Measurements from ENCODE around the gene PYCR2.

The PYCR2 gene

GRCh38 chr1:225876900-225877510, 47.0 kb downstream of the PYCR2 start:
- TF ChIP-seq, protein P1, sequence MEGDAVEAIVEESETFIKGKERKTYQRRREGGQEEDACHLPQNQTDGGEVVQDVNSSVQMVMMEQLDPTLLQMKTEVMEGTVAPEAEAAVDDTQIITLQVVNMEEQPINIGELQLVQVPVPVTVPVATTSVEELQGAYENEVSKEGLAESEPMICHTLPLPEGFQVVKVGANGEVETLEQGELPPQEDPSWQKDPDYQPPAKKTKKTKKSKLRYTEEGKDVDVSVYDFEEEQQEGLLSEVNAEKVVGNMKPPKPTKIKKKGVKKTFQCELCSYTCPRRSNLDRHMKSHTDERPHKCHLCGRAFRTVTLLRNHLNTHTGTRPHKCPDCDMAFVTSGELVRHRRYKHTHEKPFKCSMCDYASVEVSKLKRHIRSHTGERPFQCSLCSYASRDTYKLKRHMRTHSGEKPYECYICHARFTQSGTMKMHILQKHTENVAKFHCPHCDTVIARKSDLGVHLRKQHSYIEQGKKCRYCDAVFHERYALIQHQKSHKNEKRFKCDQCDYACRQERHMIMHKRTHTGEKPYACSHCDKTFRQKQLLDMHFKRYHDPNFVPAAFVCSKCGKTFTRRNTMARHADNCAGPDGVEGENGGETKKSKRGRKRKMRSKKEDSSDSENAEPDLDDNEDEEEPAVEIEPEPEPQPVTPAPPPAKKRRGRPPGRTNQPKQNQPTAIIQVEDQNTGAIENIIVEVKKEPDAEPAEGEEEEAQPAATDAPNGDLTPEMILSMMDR (IDR thresholded peaks at IDR 0.05; ENCODE audit: low read depth, low read length, missing control alignments) = no peak
- H3K4me3 ChIP-seq (replicated peaks; ENCODE audit: low read depth, low read length) = no peak overlapping the region
- no peak for DNase-seq (ENCODE audit: extremely low read depth, low read depth)

DNA sequence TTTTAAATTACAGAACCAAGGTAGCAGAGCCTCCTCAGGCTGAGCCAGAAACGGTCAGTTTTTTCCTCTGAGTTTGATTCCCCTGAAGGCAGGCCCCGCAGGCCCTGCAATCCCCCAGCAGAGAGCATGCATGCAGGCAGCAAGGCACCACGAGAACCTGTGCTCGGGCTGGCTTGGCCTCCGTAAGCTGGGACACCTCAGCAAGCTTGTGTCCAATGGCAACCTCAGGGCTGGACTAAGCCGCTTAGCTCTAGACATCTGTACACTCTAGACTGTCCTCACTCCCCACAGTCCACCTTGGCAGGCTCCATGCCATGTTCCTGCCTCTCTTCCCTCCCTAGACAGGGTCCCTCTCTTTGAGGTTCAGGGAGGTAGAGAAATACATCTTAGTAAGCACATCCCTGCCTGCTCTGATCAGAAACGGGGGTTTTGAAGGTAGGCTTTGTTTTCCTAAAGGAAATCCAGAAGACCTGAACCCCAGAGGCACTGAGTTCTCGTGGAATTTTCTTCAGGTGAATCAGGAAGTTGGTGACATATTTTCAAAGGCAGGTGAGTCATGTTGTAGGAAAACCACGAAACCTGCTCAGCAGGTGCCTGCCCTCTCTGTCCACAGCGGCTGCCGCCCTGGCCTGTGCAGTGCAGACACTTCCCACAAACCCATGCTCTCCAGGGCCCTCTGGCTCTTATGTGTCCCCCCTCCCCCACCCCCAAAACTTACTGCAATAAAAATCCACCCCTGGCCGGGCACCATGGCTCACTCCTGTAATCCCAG, 48.8 kb downstream of the PYCR2 start:
- no peak overlapping the region for H3K4me3 ChIP-seq (replicated peaks; ENCODE audit: low read depth, low read length)
- TF ChIP-seq, protein P1 (IDR thresholded peaks at IDR 0.05; ENCODE audit: low read depth, low read length, missing control alignments) = no peak
- DNase-seq (ENCODE audit: extremely low read depth, low read depth) = no peak

DNA sequence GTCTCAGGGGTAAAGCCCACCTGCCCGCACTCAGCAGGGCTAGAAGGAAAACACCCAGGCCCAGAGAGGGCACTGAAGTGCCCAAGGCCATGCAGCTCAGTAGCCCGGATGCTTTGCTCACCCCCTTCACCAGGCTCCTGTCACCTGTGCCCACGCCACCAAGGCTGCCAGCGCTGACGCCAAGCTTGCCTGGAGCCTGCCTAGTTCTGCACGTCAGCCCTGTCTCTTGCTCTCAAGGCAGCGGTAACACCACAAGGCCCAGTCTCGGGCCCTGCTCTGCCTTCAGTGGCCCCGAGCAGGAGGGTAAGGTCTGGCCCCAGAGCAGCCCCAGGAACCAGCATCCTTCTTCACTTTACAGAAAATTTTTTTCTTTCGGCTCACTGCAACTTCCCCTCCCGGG, 49.6 kb downstream of the PYCR2 start:
- no peak overlapping the region for H3K4me3 ChIP-seq (replicated peaks; ENCODE audit: low read depth, low read length)
- no peak for DNase-seq (ENCODE audit: extremely low read depth, low read depth)
- TF ChIP-seq, protein P1 (IDR thresholded peaks at IDR 0.05; ENCODE audit: low read depth, low read length, missing control alignments) = no peak

GRCh38 chr1:225873281-225873850, 50.7 kb downstream of the PYCR2 start:
- TF ChIP-seq, protein P1 (IDR thresholded peaks at IDR 0.05; ENCODE audit: low read depth, low read length, missing control alignments) = no peak
- H3K4me3 ChIP-seq (replicated peaks; ENCODE audit: low read depth, low read length) = no peak overlapping the region
- no peak for DNase-seq (ENCODE audit: extremely low read depth, low read depth)

- no peak overlapping the region for H3K4me3 ChIP-seq (replicated peaks; ENCODE audit: low read depth, low read length)
- TF ChIP-seq, protein P1 (IDR thresholded peaks at IDR 0.05; ENCODE audit: low read depth, low read length, missing control alignments) = no peak
- DNase-seq (ENCODE audit: extremely low read depth, low read depth) = no peak
Observed at GRCh38 chr1:225872075-225872430, 52.0 kb downstream of the PYCR2 start.

GRCh38 chr1:225871359-225872074, 52.5 kb downstream of the PYCR2 start:
- H3K4me3 ChIP-seq (replicated peaks; ENCODE audit: low read depth, low read length) = no peak overlapping the region
- no peak for DNase-seq (ENCODE audit: extremely low read depth, low read depth)
- TF ChIP-seq, protein P1 (IDR thresholded peaks at IDR 0.05; ENCODE audit: low read depth, low read length, missing control alignments) = no peak
